Thyroid gland (tissue), 4 donors: ENCODE measurements around the gene RPL4.

ENCODE experiments used
- POLR2A ChIP-seq, 2 donors: fragments of 450-650 bp; IDR thresholded peaks; one replicate each; pipeline ENCODE4 v1.6.1; 2017; ENCODE audit warnings: antibody characterized with exemption in 2 of 2, mild to moderate bottlenecking in 2 of 2, moderate library complexity in 1 of 2
- TF ChIP-seq, protein P1 (sequence below), 6 experiments: fragments of 200-600 bp in 3 of 6; fragments of 450-650 bp in 3 of 6; sonication (generic) in 3 of 6; IDR thresholded peaks; one replicate each; pipeline ENCODE4 v1.5.1; 2016 to 2019; ENCODE audit warnings: antibody characterized with exemption in 6 of 6, mild to moderate bottlenecking in 2 of 6, inconsistent platforms in 1 of 6, moderate library complexity in 1 of 6

GRCh38 chr15:66502491-66502890, 2.2 kb downstream of the RPL4 start:
- TF ChIP-seq POLR2A (IDR thresholded peaks at IDR 0.05), result no peak
- TF ChIP-seq, protein P1, sequence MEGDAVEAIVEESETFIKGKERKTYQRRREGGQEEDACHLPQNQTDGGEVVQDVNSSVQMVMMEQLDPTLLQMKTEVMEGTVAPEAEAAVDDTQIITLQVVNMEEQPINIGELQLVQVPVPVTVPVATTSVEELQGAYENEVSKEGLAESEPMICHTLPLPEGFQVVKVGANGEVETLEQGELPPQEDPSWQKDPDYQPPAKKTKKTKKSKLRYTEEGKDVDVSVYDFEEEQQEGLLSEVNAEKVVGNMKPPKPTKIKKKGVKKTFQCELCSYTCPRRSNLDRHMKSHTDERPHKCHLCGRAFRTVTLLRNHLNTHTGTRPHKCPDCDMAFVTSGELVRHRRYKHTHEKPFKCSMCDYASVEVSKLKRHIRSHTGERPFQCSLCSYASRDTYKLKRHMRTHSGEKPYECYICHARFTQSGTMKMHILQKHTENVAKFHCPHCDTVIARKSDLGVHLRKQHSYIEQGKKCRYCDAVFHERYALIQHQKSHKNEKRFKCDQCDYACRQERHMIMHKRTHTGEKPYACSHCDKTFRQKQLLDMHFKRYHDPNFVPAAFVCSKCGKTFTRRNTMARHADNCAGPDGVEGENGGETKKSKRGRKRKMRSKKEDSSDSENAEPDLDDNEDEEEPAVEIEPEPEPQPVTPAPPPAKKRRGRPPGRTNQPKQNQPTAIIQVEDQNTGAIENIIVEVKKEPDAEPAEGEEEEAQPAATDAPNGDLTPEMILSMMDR (IDR thresholded peaks at IDR 0.05), result no peak
